Heart left ventricle (tissue), 16 donors: ENCODE data around the gene FBXO31. TPM values are rescaled to one million over a fixed set of nuclear protein-coding genes. Genes with fewer than 3 reads are reported as not detected.

ENCODE experiments used
- ATAC-seq, 4 donors: fragments of 200-7000 bp; cut with Tn5 transposase; one replicate each; pipeline ENCODE4 v1.9.1; 2020 to 2022; ENCODE audit warnings: moderate library complexity in 4 of 4, mild to moderate bottlenecking in 3 of 4, moderate number of reproducible peaks in 1 of 4
- DNase-seq, 5 donors: peaks; one replicate each; pipeline ENCODE4 v3.0.0-alpha.2; 2020
- H3K27ac ChIP-seq, 12 donors: fragments of 200-600 bp; sonication (generic) in 4 of 12; one replicate each; pipeline versions ENCODE4 v1.5.0 to v1.8.0; 2016 to 2022; ENCODE audit warnings: mild to moderate bottlenecking in 2 of 12
- H3K27me3 ChIP-seq, 9 donors: fragments of 200-600 bp; sonication (generic) in 2 of 9; one replicate each; pipeline versions ENCODE4 v1.5.1 to v1.8.0; 2016 to 2022; ENCODE audit warnings: mild to moderate bottlenecking in 3 of 9
- H3K36me3 ChIP-seq, 9 donors: fragments of 200-600 bp; sonication (generic) in 2 of 9; one replicate each; pipeline versions ENCODE4 v1.5.0 to v1.8.0; 2018 to 2022; ENCODE audit warnings: mild to moderate bottlenecking in 2 of 9
- H3K4me1 ChIP-seq, 12 donors: fragments of 200-600 bp; sonication (generic) in 4 of 12; one replicate each; pipeline versions ENCODE4 v1.5.0 to v1.8.0; 2016 to 2022; ENCODE audit warnings: mild to moderate bottlenecking in 3 of 12
- H3K4me3 ChIP-seq, 12 donors: fragments of 200-600 bp; sonication (generic) in 4 of 12; one replicate each; pipeline versions ENCODE4 v1.5.0 to v1.8.0; 2017 to 2022; ENCODE audit warnings: mild to moderate bottlenecking in 9 of 12, moderate library complexity in 4 of 12
- H3K9me3 ChIP-seq, 12 donors: fragments of 200-600 bp; sonication (generic) in 4 of 12; one replicate each; pipeline versions ENCODE4 v1.5.0 to v1.8.0; 2016 to 2022; ENCODE audit warnings: mild to moderate bottlenecking in 1 of 12
- CTCF ChIP-seq, 12 donors: fragments of 200-600 bp; sonication (generic) in 4 of 12; IDR thresholded peaks; one replicate each; pipeline versions ENCODE4 v1.5.0 to v1.8.0; 2018 to 2022; ENCODE audit warnings: antibody characterized with exemption in 12 of 12, mild to moderate bottlenecking in 5 of 12
- POLR2A ChIP-seq, 2 donors: fragments of 450-650 bp; IDR thresholded peaks; one replicate each; pipeline ENCODE4 v1.6.1; 2017; ENCODE audit warnings: antibody characterized with exemption in 2 of 2, mild to moderate bottlenecking in 2 of 2, moderate library complexity in 2 of 2
- WGBS, 4 donors: extraction: QIAGEN DNeasy Blood & Tissue Kit in 2 of 4; methylation state at CpG; one replicate each; pipeline versions ENCODE4 v1.1.5 to v1.1.7; 2013 to 2018; 5-methylcytosine and 5-hydroxymethylcytosine counted together
- intact Hi-C, 10 donors: fragments of 100-400 bp; cut with DNase I; formaldehyde crosslinking; loops; one replicate each; pipeline versions ENCODE4 v1.11.1 to v1.14.2; 2022
- polyA plus RNA-seq, 2 donors: library from polyadenylated mRNA; stranded (reverse); fragments of 200-250 nt; gene quantifications; one replicate each; pipeline ENCODE4 v1.2.3, GENCODE V29; 2013
- total RNA-seq, 9 donors: library from RNA; depleted of rRNA in 2 of 9; stranded (reverse); fragments of >200 nt in 2 of 9; fragmentation: NEBNext Ultra II Directional in 3 of 9; extraction: Animal tissue kit (Norgen Biotek cat#: 25700) in 3 of 9; gene quantifications; one replicate each; pipeline versions ENCODE4 v1.1.0 to v1.2.4, GENCODE V29; 2016 to 2023
- donor health status: ischemic (EF 13 %, LVEDD 7.1; RV severe dilation, severe dysfunction).
- donor health status: healthy with polysubstance abuse.
- donor health status: DM: no; HTN: yes; CAD: no.
- donor health status: DM: no; HTN: no; CAD: no.
- donor health status: ischemic (EF 25% LVEDD 6.9; RV normal size, moderate dysfunction).
- donor health status: ischemic (EF 25% LVEDD 5.7; RV mildly dilated, moderate dysfunction).
- donor health status: healthy.
- donor health status: DM: yes; HTN: yes; CAD: no.
- donor health status: ischemic (EF 35%, LVEDD 5.7; RV mildly dilated, moderate dysfunction).
- donor health status: nonischemic (EF 11% LVEDD 7.7; RV severe dilation, severe dysfunction).
- donor health status: DM: yes; HTN: yes; CAD: no.
- donor health status: PGD.
- donor health status: ischemic (EF 29% LVEDD 5.4; RV normal size, mild dysfunction).
- donor health status: nonischemic (EF 23%, LVEDD 6.1; RV moderate dilation, normal function).

FBXO31 gene
- total and polyA plus RNA-seq, 11 donors = 20.0 to 130 (median 63.1) TPM

GRCh38 chr16:87426423-87427215 is 43.0 kb upstream of the FBXO31 start:
- Histone ChIP-seq H3K4me1 (peaks cover 0 to 11% (median under 1%) of the 10 kb centered on the region in 12 donors), H3K27ac (no peak overlapping the region), H3K9me3 (no peaks in the 10 kb centered on the region), H3K27me3 (no peaks in the 10 kb centered on the region), H3K4me3 (no peak overlapping the region), H3K36me3 (peaks cover 0 to 58% (median 43%) of the 10 kb centered on the region in 9 donors)
- 71 to 81% (median 73%) methylated on average over 18 of the region's 18 CpGs for WGBS, 4 donors
- TF ChIP-seq CTCF (IDR thresholded peaks at IDR 0.05) = no peak
- no peak for TF ChIP-seq POLR2A (IDR thresholded peaks at IDR 0.05)
- no peak for DNase-seq
- intact Hi-C loops = loop anchor here in 1 of 10 donors (10.0 kb wide), 1 partner anchor 118 kb away; no protein-coding TSS in a partner anchor
- no peak for ATAC-seq

- Histone ChIP-seq H3K9me3 (no peaks in the 10 kb centered on the region), H3K27ac (no peak overlapping the region), H3K4me3 (no peak overlapping the region), H3K4me1 (peaks cover 0 to 9% (median 0%) of the 10 kb centered on the region in 12 donors), H3K27me3 (no peaks in the 10 kb centered on the region), H3K36me3 (peaks cover 0 to 59% (median 46%) of the 10 kb centered on the region in 9 donors)
- ATAC-seq (no peak), DNase-seq (no peak)
- no peak for TF ChIP-seq POLR2A (IDR thresholded peaks at IDR 0.05)
- TF ChIP-seq CTCF (IDR thresholded peaks at IDR 0.05) = no peak
- intact Hi-C loops = loop anchor here in 1 of 10 donors (10.0 kb wide), 1 partner anchor 119 kb away; no protein-coding TSS in a partner anchor
- WGBS, 4 donors = 90 to 95% (median 93%) methylated on average over 12 of the region's 12 CpGs
These were observed 42.4 kb upstream of the FBXO31 start for GRCh38 chr16:87425941-87426340.

- 70 to 74% (median 73%) methylated on average over 11 to 12 of the region's 12 CpGs for WGBS, 4 donors
- ATAC-seq (peak in 1 of 4 donors; percentile 12), DNase-seq (no peak)
- intact Hi-C loops = loop anchor here in 1 of 10 donors (10.0 kb wide), 1 partner anchor 121 kb away; no protein-coding TSS in a partner anchor
- H3K27me3 ChIP-seq = no peaks in the 10 kb centered on the region
- H3K9me3 ChIP-seq = no peaks in the 10 kb centered on the region
- no peak overlapping the region for H3K27ac ChIP-seq
- no peak for TF ChIP-seq CTCF (IDR thresholded peaks at IDR 0.05)
- TF ChIP-seq POLR2A (IDR thresholded peaks at IDR 0.05) = no peak
- peaks cover 0 to 9% (median 0%) of the 10 kb centered on the region in 12 donors for H3K4me1 ChIP-seq
- no peak overlapping the region for H3K4me3 ChIP-seq
- peaks cover 0 to 66% (median 49%) of the 10 kb centered on the region in 9 donors for H3K36me3 ChIP-seq
These were observed 40.7 kb upstream of the FBXO31 start for GRCh38 chr16:87424266-87424665.

GRCh38 chr16:87423429-87423828 is 39.9 kb upstream of the FBXO31 start:
- Histone ChIP-seq H3K4me1 (peaks cover 0 to 9% (median 0%) of the 10 kb centered on the region in 12 donors), H3K4me3 (no peak overlapping the region), H3K27ac (no peak overlapping the region), H3K9me3 (no peaks in the 10 kb centered on the region), H3K27me3 (no peaks in the 10 kb centered on the region), H3K36me3 (peaks cover 0 to 68% (median 51%) of the 10 kb centered on the region in 9 donors)
- ATAC-seq (no peak), DNase-seq (no peak)
- 90 to 95% (median 93%) methylated on average over 15 of the region's 15 CpGs for WGBS, 4 donors
- intact Hi-C loops = loop anchor here in 1 of 10 donors (10.0 kb wide), 1 partner anchor 121 kb away; no protein-coding TSS in a partner anchor
- TF ChIP-seq CTCF (IDR thresholded peaks at IDR 0.05) = no peak
- no peak for TF ChIP-seq POLR2A (IDR thresholded peaks at IDR 0.05)
